HepG2 (cell line): ENCODE results near the gene TMEM253. TPM values are rescaled to one million over a fixed set of nuclear protein-coding genes. Genes with fewer than 3 reads are reported as not detected.

ENCODE experiments used
- ARID2 ChIP-seq: sonication (generic); formaldehyde crosslinking; IDR thresholded peaks from 2 replicates; pipeline ENCODE4 v1.8.1; 2022; ENCODE audit warnings: mild to moderate bottlenecking, missing genetic modification reagents, borderline replicate concordance
- CAMTA2 ChIP-seq: sonication (generic); formaldehyde crosslinking; IDR thresholded peaks from 2 replicates; pipeline ENCODE4 v1.4.0; 2020; ENCODE audit warnings: mild to moderate bottlenecking, missing genetic modification reagents, borderline replicate concordance
- CBFB ChIP-seq: sonication (generic); formaldehyde crosslinking; IDR thresholded peaks from 2 replicates; pipeline ENCODE4 v1.4.0; 2020; ENCODE audit warnings: missing genetic modification reagents
- CBX5 ChIP-seq: sonication (generic); formaldehyde crosslinking; IDR thresholded peaks from 2 replicates; pipeline ENCODE4 v1.4.0; 2020; ENCODE audit warnings: missing genetic modification reagents, borderline replicate concordance
- ELF3 ChIP-seq: IDR thresholded peaks from 2 replicates; pipeline ENCODE4 v1.6.1; 2016; ENCODE audit warnings: missing genetic modification reagents, missing compliant biosample characterization
- JUN ChIP-seq: sonication (generic); formaldehyde crosslinking; IDR thresholded peaks from 2 replicates; pipeline ENCODE4 v1.4.0; 2020; ENCODE audit warnings: mild to moderate bottlenecking, missing genetic modification reagents
- MBNL3 ChIP-seq: fragments of 250-450 bp; sonication (Bioruptor Pico); conservative IDR thresholded peaks from 2 replicates; pipeline ENCODE4 v1.8.0; 2022; ENCODE audit warnings: mild to moderate bottlenecking, inconsistent platforms
- MED13 ChIP-seq: sonication (generic); formaldehyde crosslinking; IDR thresholded peaks from 2 replicates; pipeline ENCODE4 v1.5.0; 2020; ENCODE audit warnings: missing genetic modification reagents
- MTF2 ChIP-seq: sonication (generic); formaldehyde crosslinking; IDR thresholded peaks from 2 replicates; pipeline ENCODE4 v1.5.0; 2020; ENCODE audit warnings: missing genetic modification reagents, borderline replicate concordance
- MZF1 ChIP-seq: sonication (generic); formaldehyde crosslinking; IDR thresholded peaks from 2 replicates; pipeline ENCODE4 v1.8.1; 2023; ENCODE audit warnings: mild to moderate bottlenecking, missing genetic modification reagents, borderline replicate concordance
- PHF20 ChIP-seq: sonication (generic); formaldehyde crosslinking; IDR thresholded peaks from 2 replicates; pipeline ENCODE4 v1.5.0; 2020; ENCODE audit warnings: mild to moderate bottlenecking, missing genetic modification reagents
- PLRG1 ChIP-seq: fragments of 450-650 bp; conservative IDR thresholded peaks from 2 replicates; pipeline ENCODE4 v1.6.1; 2016
- TCF12 ChIP-seq, 2 experiments: fragments of 450-650 bp in 1 of 2; sonication (generic) in 1 of 2; formaldehyde crosslinking in 1 of 2; IDR thresholded peaks; 2 replicates each; pipeline versions ENCODE4 v1.6.1 to v1.8.0; 2017 to 2022; ENCODE audit warnings: antibody characterized with exemption in 1 of 2, mild to moderate bottlenecking in 1 of 2, missing genetic modification reagents in 1 of 2, moderate library complexity in 1 of 2
- ZFP62 ChIP-seq: sonication (generic); formaldehyde crosslinking; IDR thresholded peaks from 2 replicates; pipeline ENCODE4 v1.4.0; 2020; ENCODE audit warnings: missing genetic modification reagents
- ZNF468 ChIP-seq: sonication (generic); formaldehyde crosslinking; IDR thresholded peaks from 2 replicates; pipeline ENCODE4 v1.8.0; 2022; ENCODE audit warnings: mild to moderate bottlenecking, moderate library complexity, missing genetic modification reagents
- ZNF598 ChIP-seq: sonication (generic); formaldehyde crosslinking; IDR thresholded peaks from 2 replicates; pipeline ENCODE4 v1.5.1; 2020; ENCODE audit warnings: mild to moderate bottlenecking, missing genetic modification reagents, borderline replicate concordance
- ZNF788 ChIP-seq: sonication (generic); formaldehyde crosslinking; IDR thresholded peaks from 2 replicates; pipeline ENCODE4 v1.5.0; 2020; ENCODE audit warnings: mild to moderate bottlenecking, missing genetic modification reagents, borderline replicate concordance
- ZNF816 ChIP-seq: sonication (generic); formaldehyde crosslinking; IDR thresholded peaks from 2 replicates; pipeline ENCODE4 v1.8.0; 2022; ENCODE audit warnings: missing genetic modification reagents, mild to moderate bottlenecking, borderline replicate concordance
- ZNF83 ChIP-seq: sonication (generic); formaldehyde crosslinking; IDR thresholded peaks from 2 replicates; pipeline ENCODE4 v1.4.0; 2020; ENCODE audit warnings: missing genetic modification reagents, mild to moderate bottlenecking, borderline replicate concordance
- ZNF883 ChIP-seq: sonication (generic); formaldehyde crosslinking; IDR thresholded peaks from 2 replicates; pipeline ENCODE4 v1.5.1; 2020; ENCODE audit warnings: mild to moderate bottlenecking, missing genetic modification reagents; ENCODE audit errors: not compliant biosample characterization
- ZSCAN25 ChIP-seq: sonication (generic); formaldehyde crosslinking; IDR thresholded peaks from 2 replicates; pipeline ENCODE4 v1.8.0; 2022; ENCODE audit warnings: mild to moderate bottlenecking, missing genetic modification reagents
- polyA plus RNA-seq, 8 experiments: library from polyadenylated mRNA; depleted of rRNA in 3 of 8; stranded (reverse) in 7 of 8; unstranded in 1 of 8; fragments of >200 nt; fragmentation: Illumina TruSeq in 4 of 8; extraction: Trizol in 4 of 8; gene quantifications; 2 replicates each; pipeline versions ENCODE4 v1.2.1 to v1.2.3, GENCODE V29; 2011 to 2016; ENCODE audit warnings: low read depth in 4 of 8, missing spikeins in 1 of 8, mixed read lengths in 1 of 8; ENCODE audit not compliant: insufficient read depth in 1 of 8
- total RNA-seq, 5 experiments: library from RNA; depleted of rRNA; stranded (reverse); fragments of >200 nt; fragmentation: Illumina TruSeq; extraction: Trizol; gene quantifications; 2 replicates each; pipeline ENCODE4 v1.2.3, GENCODE V29; 2016; ENCODE audit warnings: low read depth in 1 of 5
- TF ChIP-seq, protein P1 (sequence below): sonication (generic); formaldehyde crosslinking; IDR thresholded peaks from 2 replicates; pipeline ENCODE4 v1.4.0; 2020; ENCODE audit warnings: mild to moderate bottlenecking, missing genetic modification reagents

Gene TMEM253
- total and polyA plus RNA-seq, 2 of the 13 experiments (the other 11 are each of a cell fraction or from before 2014, with no cell fraction given) = 0.29 to 0.45 TPM

DNA sequence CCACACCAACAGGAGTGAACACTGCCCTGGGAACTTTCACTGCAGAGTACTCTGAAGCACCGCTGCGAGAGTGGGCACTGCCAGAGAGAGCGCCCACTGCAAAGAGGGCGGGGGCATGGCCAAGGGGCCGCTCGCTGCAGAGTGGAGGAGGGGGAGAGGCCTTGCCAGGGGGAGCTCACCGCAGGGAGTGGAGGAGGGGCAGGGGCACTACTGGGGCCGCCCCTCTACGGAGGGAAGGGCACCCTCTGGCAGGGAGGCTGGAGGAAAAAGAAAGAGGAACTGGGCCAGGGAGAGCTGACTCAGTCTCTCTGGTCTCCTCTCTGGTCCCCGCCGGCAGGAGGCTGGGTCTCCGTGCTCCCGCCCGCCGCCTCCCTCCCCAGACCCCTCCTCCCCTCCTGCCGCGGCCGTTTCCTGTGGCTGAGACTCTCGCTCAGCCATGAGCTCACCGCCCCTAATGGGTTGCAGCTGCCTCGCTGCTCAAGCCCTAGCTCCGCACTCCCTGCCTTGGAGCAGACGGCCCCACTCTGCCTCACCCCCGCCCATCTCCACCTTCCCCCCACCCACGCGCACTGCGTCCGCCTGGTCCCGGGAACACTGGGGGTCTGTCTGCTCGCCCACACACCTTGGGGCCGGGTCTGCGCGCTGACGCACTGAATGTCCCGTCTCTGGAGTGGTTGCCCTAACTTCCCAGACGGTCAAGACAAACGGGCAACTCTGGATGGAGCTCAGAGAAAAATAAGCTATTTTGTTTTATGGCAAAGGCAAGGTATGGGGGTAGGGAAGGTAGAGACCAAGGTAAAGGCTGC, 29.4 kb upstream of the TMEM253 start (continued):
- no peak for TF ChIP-seq MTF2 (CRISPR knock-in tag)
- TF ChIP-seq, protein P1, sequence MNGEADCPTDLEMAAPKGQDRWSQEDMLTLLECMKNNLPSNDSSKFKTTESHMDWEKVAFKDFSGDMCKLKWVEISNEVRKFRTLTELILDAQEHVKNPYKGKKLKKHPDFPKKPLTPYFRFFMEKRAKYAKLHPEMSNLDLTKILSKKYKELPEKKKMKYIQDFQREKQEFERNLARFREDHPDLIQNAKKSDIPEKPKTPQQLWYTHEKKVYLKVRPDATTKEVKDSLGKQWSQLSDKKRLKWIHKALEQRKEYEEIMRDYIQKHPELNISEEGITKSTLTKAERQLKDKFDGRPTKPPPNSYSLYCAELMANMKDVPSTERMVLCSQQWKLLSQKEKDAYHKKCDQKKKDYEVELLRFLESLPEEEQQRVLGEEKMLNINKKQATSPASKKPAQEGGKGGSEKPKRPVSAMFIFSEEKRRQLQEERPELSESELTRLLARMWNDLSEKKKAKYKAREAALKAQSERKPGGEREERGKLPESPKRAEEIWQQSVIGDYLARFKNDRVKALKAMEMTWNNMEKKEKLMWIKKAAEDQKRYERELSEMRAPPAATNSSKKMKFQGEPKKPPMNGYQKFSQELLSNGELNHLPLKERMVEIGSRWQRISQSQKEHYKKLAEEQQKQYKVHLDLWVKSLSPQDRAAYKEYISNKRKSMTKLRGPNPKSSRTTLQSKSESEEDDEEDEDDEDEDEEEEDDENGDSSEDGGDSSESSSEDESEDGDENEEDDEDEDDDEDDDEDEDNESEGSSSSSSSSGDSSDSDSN = no peak
- TF ChIP-seq CBX5 (CRISPR knock-in tag) = no peak
- TF ChIP-seq MED13 (CRISPR knock-in tag) = no peak
- TF ChIP-seq MZF1 = no peak
- TF ChIP-seq PLRG1 = no peak
- TF ChIP-seq ZFP62 (CRISPR knock-in tag) = no peak
- no peak for TF ChIP-seq ZNF883 (CRISPR knock-in tag)
- no peak for TF ChIP-seq TCF12 (IDR thresholded peaks at IDR 0.05)
- peak; percentile 13; the same call in 1 of the 2 replicates for TF ChIP-seq TCF12 (CRISPR knock-in tag; IDR thresholded peaks at IDR 0.05)
- no peak for TF ChIP-seq ZSCAN25 (CRISPR knock-in tag)
- TF ChIP-seq ZNF83 = 0 out of 2 replicates have a peak, but pooled peaks have one; percentile 34
- no peak for TF ChIP-seq ZNF598 (CRISPR knock-in tag)
- peak; percentile 5; the same call in 1 of the 2 replicates for TF ChIP-seq ZNF788
- peak; percentile 55 for TF ChIP-seq PHF20 (CRISPR knock-in tag)
- no peak for TF ChIP-seq CAMTA2 (CRISPR knock-in tag)
- TF ChIP-seq ZNF468 (CRISPR knock-in tag) = no peak
- no peak for TF ChIP-seq ZNF816 (CRISPR knock-in tag)
- TF ChIP-seq JUN = no peak
- TF ChIP-seq ELF3 (CRISPR knock-in tag) = 0 out of 2 replicates have a peak, but pooled peaks have one; percentile 41
- no peak for TF ChIP-seq CBFB (CRISPR knock-in tag)
- no peak for TF ChIP-seq MBNL3 (CRISPR knock-in tag)
- TF ChIP-seq ARID2 (CRISPR knock-in tag) = no peak
